ENCODE data around the gene EDRF1. TPM values are rescaled to one million over a fixed set of nuclear protein-coding genes. Genes with fewer than 3 reads are reported as not detected.

The EDRF1 gene
- total and polyA plus RNA-seq, 2 of the 13 experiments (the other 11 are each of a cell fraction or from before 2014, with no cell fraction given), result 16.9 to 26.7 TPM

DNA sequence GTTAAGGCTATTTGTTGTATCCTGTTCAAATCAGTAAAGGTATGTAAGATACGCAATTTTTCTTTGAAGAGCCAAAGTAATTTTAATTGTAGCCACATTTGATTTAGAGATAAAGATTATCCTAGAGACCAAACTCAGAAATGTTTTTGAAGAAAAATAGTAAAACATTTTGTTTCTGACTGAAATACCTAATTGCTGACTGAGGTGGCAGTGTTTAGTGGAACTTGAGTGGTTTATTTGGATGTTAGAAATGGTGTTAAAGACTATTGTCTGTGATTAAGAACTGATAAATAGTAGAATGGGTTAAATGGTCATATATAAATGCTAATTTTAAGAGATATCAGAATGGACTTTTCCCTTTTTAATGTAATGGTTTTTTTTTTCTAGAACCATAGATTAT is 15.3 kb downstream of the EDRF1 start (continued):
- TF ChIP-seq, protein P1, sequence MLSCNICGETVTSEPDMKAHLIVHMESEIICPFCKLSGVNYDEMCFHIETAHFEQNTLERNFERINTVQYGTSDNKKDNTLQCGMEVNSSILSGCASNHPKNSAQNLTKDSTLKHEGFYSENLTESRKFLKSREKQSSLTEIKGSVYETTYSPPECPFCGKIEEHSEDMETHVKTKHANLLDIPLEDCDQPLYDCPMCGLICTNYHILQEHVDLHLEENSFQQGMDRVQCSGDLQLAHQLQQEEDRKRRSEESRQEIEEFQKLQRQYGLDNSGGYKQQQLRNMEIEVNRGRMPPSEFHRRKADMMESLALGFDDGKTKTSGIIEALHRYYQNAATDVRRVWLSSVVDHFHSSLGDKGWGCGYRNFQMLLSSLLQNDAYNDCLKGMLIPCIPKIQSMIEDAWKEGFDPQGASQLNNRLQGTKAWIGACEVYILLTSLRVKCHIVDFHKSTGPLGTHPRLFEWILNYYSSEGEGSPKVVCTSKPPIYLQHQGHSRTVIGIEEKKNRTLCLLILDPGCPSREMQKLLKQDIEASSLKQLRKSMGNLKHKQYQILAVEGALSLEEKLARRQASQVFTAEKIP (CRISPR knock-in tag; IDR thresholded peaks at IDR 0.05; ENCODE audit: borderline replicate concordance), result no peak
- TF ChIP-seq HOXA5 (CRISPR knock-in tag; IDR thresholded peaks at IDR 0.05) (no peak), ATM (IDR thresholded peaks at IDR 0.05; ENCODE audit: borderline replicate concordance) (no peak), ZMYM3 (CRISPR knock-in tag; IDR thresholded peaks at IDR 0.05) (no peak)
- TF ChIP-seq, protein P2, sequence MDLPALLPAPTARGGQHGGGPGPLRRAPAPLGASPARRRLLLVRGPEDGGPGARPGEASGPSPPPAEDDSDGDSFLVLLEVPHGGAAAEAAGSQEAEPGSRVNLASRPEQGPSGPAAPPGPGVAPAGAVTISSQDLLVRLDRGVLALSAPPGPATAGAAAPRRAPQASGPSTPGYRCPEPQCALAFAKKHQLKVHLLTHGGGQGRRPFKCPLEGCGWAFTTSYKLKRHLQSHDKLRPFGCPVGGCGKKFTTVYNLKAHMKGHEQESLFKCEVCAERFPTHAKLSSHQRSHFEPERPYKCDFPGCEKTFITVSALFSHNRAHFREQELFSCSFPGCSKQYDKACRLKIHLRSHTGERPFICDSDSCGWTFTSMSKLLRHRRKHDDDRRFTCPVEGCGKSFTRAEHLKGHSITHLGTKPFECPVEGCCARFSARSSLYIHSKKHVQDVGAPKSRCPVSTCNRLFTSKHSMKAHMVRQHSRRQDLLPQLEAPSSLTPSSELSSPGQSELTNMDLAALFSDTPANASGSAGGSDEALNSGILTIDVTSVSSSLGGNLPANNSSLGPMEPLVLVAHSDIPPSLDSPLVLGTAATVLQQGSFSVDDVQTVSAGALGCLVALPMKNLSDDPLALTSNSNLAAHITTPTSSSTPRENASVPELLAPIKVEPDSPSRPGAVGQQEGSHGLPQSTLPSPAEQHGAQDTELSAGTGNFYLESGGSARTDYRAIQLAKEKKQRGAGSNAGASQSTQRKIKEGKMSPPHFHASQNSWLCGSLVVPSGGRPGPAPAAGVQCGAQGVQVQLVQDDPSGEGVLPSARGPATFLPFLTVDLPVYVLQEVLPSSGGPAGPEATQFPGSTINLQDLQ (CRISPR knock-in tag; IDR thresholded peaks at IDR 0.05), result no peak
- TF ChIP-seq, protein P3, sequence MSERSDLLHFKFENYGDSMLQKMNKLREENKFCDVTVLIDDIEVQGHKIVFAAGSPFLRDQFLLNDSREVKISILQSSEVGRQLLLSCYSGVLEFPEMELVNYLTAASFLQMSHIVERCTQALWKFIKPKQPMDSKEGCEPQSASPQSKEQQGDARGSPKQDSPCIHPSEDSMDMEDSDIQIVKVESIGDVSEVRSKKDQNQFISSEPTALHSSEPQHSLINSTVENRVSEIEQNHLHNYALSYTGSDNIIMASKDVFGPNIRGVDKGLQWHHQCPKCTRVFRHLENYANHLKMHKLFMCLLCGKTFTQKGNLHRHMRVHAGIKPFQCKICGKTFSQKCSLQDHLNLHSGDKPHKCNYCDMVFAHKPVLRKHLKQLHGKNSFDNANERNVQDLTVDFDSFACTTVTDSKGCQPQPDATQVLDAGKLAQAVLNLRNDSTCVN (CRISPR knock-in tag; IDR thresholded peaks at IDR 0.05; ENCODE audit: borderline replicate concordance), result no peak

DNA sequence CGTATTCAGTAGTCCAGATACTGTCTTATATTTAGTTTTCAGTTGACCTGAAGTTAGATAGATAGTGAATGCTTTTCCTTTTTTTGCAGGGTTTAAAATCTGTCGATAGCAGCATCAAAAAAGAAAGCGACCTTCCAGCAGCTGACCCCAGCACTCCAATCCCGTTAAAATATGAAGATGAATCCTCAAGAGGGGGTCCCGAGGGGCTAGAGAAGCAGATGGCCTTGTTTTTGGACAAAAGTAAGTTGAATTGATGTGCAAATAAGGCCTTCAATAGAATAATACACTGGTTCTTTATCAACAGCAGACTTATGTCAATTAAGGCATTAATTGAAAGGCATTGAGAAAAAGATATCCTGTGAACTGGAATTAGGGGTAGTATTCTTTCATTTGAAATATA is 18.7 kb downstream of the EDRF1 start:
- intact Hi-C loops (cut with micrococcal nuclease; ENCODE audit: unreplicated experiment), result no loop called here
- no peak for FAIRE-seq
- BruUV-seq (replicated peaks), result no TSS peak

More for the DNA sequence above, 18.7 kb downstream of the EDRF1 start:
- H3K27ac ChIP-seq (ENCODE audit: extremely low read length, insufficient read depth, low read length), result no peak overlapping the region
- H3K9ac ChIP-seq (ENCODE audit: insufficient read depth, low read depth, low read length), result no peak overlapping the region
- TF ChIP-seq ZNF777 (CRISPR knock-in tag; IDR thresholded peaks at IDR 0.05) (no peak), FLYWCH1 (CRISPR knock-in tag; IDR thresholded peaks at IDR 0.05) (no peak), MIER3 (CRISPR knock-in tag; IDR thresholded peaks at IDR 0.05; ENCODE audit: borderline replicate concordance) (no peak), NR2F6 (IDR thresholded peaks at IDR 0.05) (no peak), NR2F6 (CRISPR knock-in tag; IDR thresholded peaks at IDR 0.05) (no peak), ARID2 (CRISPR knock-in tag; IDR thresholded peaks at IDR 0.05; ENCODE audit: borderline replicate concordance) (no peak), ZNF317 (CRISPR knock-in tag; IDR thresholded peaks at IDR 0.05) (no peak), NCOA2 (CRISPR knock-in tag; IDR thresholded peaks at IDR 0.05) (no peak), PHF5A (CRISPR knock-in tag; IDR thresholded peaks at IDR 0.05; ENCODE audit: low read depth, unreplicated experiment) (no peak), SOX13 (IDR thresholded peaks at IDR 0.05) (no peak), SOX13 (CRISPR knock-in tag; conservative IDR thresholded peaks at IDR 0.05 in 1 of 2, IDR thresholded peaks at IDR 0.05 in 1 of 2) (no peak), ETV6 (CRISPR knock-in tag; conservative IDR thresholded peaks at IDR 0.05) (no peak)
- TF ChIP-seq, protein P4, sequence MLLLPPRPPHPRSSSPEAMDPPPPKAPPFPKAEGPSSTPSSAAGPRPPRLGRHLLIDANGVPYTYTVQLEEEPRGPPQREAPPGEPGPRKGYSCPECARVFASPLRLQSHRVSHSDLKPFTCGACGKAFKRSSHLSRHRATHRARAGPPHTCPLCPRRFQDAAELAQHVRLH (CRISPR knock-in tag; IDR thresholded peaks at IDR 0.05; ENCODE audit: borderline replicate concordance, low read depth), result no peak
- no peaks in the 10 kb centered on the region for H3K9me3 ChIP-seq (ENCODE audit: low read length)
- no peak overlapping the region for H3K4me2 ChIP-seq (ENCODE audit: low read depth, low read length)
- no peaks in the 10 kb centered on the region for H4K20me1 ChIP-seq (ENCODE audit: insufficient read depth, low read length)
- no peaks in the 10 kb centered on the region for H3K4me1 ChIP-seq (ENCODE audit: insufficient read depth, low read length)
- H3K4me3 ChIP-seq (replicated peaks in 1 of 3; ENCODE audit: insufficient read depth in 1 of 3, low read depth in 2 of 3, low read length in 3 of 3), result no peak overlapping the region
- no peaks in the 10 kb centered on the region for H3K27me3 ChIP-seq (ENCODE audit: control insufficient read depth in 1 of 2, insufficient read depth in 2 of 2, low read length in 2 of 2)
- DNase-seq (ENCODE audit: low spot score) (no peak), ATAC-seq (no peak)
- H3K79me2 ChIP-seq (ENCODE audit: insufficient read depth, low read length), result no peaks in the 10 kb centered on the region
- CTCF ChIA-PET (ENCODE audit: low intra/inter-chr PET ratio, low total read pairs), result no interaction called here
- no peak overlapping the region for H2AFZ ChIP-seq (ENCODE audit: low read length)
- POLR2A ChIA-PET, result no interaction called here
- 98% methylated on average over 5 of the region's 5 CpGs for WGBS (ENCODE audit: low lambda C conversion rate)
- H3K36me3 ChIP-seq (replicated peaks in 1 of 2; ENCODE audit: control insufficient read depth in 1 of 2, insufficient read depth in 2 of 2, low read length in 2 of 2), result peaks cover 25 to 75% of the 10 kb centered on the region in 2 experiments
- in situ Hi-C loops (cut with HindIII; ENCODE audit: extremely low pct_ligation_motif_present, low pct_unique_long_range_greater_than_20kb), result no loop called here

All from HepG2 (cell line).